Mesendoderm (in vitro differentiated cells): ENCODE data around the gene ATP5F1D.

ENCODE experiments used
- DNase-seq: peaks from one replicate; pipeline ENCODE4 v3.0.0; 2013
- H2AK5ac ChIP-seq: 2 replicates; pipeline ENCODE4 v1.6.1; 2013; ENCODE audit warnings: low read length, inconsistent platforms
- H2BK120ac ChIP-seq: 2 replicates; pipeline ENCODE4 v1.6.1; 2013; ENCODE audit warnings: low read depth, mild to moderate bottlenecking, low read length, moderate library complexity, mixed read lengths
- H2BK15ac ChIP-seq: replicated peaks from 2 replicates; pipeline ENCODE4 v1.6.1; 2013; ENCODE audit warnings: low read depth, mild to moderate bottlenecking, moderate library complexity
- H2BK5ac ChIP-seq: 2 replicates; pipeline ENCODE4 v1.6.1; 2013; ENCODE audit warnings: low read length, inconsistent platforms
- H3K18ac ChIP-seq: 2 replicates; pipeline ENCODE4 v1.6.1; 2013; ENCODE audit warnings: mild to moderate bottlenecking, low read length, mixed read lengths
- H3K23ac ChIP-seq: one replicate; pipeline ENCODE4 v1.6.1; 2013; ENCODE audit warnings: low read length
- H3K27ac ChIP-seq: 2 replicates; pipeline ENCODE4 v1.5.1; 2013; ENCODE audit warnings: low read depth, mild to moderate bottlenecking, inconsistent platforms, low read length, moderate library complexity
- H3K27me3 ChIP-seq: 2 replicates; pipeline ENCODE4 v1.6.1; 2013; ENCODE audit warnings: low read length, control low read depth, mild to moderate bottlenecking, inconsistent platforms; ENCODE audit not compliant: insufficient read depth, poor library complexity
- H3K36me3 ChIP-seq: 2 replicates; pipeline ENCODE4 v1.6.1; 2013; ENCODE audit warnings: low read length, inconsistent platforms; ENCODE audit not compliant: control insufficient read depth, insufficient read depth
- H3K4ac ChIP-seq: one replicate; pipeline ENCODE4 v1.6.1; 2013; ENCODE audit warnings: low read depth, mild to moderate bottlenecking, low read length, moderate library complexity
- H3K4me1 ChIP-seq: 2 replicates; pipeline ENCODE4 v1.6.1; 2013; ENCODE audit warnings: low read depth, low read length, inconsistent platforms; ENCODE audit not compliant: control insufficient read depth
- H3K4me2 ChIP-seq: 2 replicates; pipeline ENCODE4 v1.6.1; 2013; ENCODE audit warnings: low read length
- H3K4me3 ChIP-seq: 2 replicates; pipeline ENCODE4 v1.5.1; 2013; ENCODE audit warnings: mild to moderate bottlenecking, low read length
- H3K56ac ChIP-seq: one replicate; pipeline ENCODE4 v1.6.1; 2013; ENCODE audit warnings: low read length
- H3K79me1 ChIP-seq: 2 replicates; pipeline ENCODE4 v1.6.1; 2013; ENCODE audit warnings: low read length, inconsistent platforms
- H3K79me2 ChIP-seq: 2 replicates; pipeline ENCODE4 v1.6.1; 2013; ENCODE audit warnings: mild to moderate bottlenecking, low read length; ENCODE audit not compliant: control insufficient read depth, insufficient read depth
- H3K9ac ChIP-seq: 2 replicates; pipeline ENCODE4 v1.6.1; 2013; ENCODE audit warnings: low read length, inconsistent platforms
- H4K5ac ChIP-seq: one replicate; pipeline ENCODE4 v1.6.1; 2013; ENCODE audit warnings: low read length
- H4K8ac ChIP-seq: one replicate; pipeline ENCODE4 v1.6.1; 2013; ENCODE audit warnings: low read depth, mild to moderate bottlenecking, control low read depth, low read length, moderate library complexity
- WGBS: extraction: QIAGEN DNeasy Blood & Tissue Kit; methylation state at CpG from one replicate; pipeline ENCODE4 v1.1.7; 2013; ENCODE audit warnings: low lambda C conversion rate, missing lambda C conversion rate; ENCODE audit not compliant: insufficient coverage; ENCODE audit errors: extremely low coverage; 5-methylcytosine and 5-hydroxymethylcytosine counted together

ATP5F1D gene

GRCh38 chr19:1266916-1267476 is 25.4 kb downstream of the ATP5F1D start:
- no peak overlapping the region for H3K4ac ChIP-seq
- H3K4me3 ChIP-seq = no peak overlapping the region
- no CpG with 5 or more reads among the region's 59 CpGs for WGBS
- no peak overlapping the region for H3K18ac ChIP-seq
- H3K79me1 ChIP-seq = peaks cover 8% of the 10 kb centered on the region
- peak overlapping the region; percentile 50 for H3K4me2 ChIP-seq
- H2AK5ac ChIP-seq = no peak overlapping the region
- no peak overlapping the region for H3K23ac ChIP-seq
- no peak overlapping the region for H2BK120ac ChIP-seq
- no peaks in the 10 kb centered on the region for H3K27me3 ChIP-seq
- no peak overlapping the region for H2BK15ac ChIP-seq
- no peak overlapping the region for H4K5ac ChIP-seq
- peak overlapping the region; percentile 85 for H3K56ac ChIP-seq
- DNase-seq = peak; percentile 55
- H3K9ac ChIP-seq = peak overlapping the region; percentile 64
- H3K4me1 ChIP-seq = peaks cover 11% of the 10 kb centered on the region
- peaks cover 24% of the 10 kb centered on the region for H3K79me2 ChIP-seq
- no peak overlapping the region for H3K27ac ChIP-seq
- no peak overlapping the region for H4K8ac ChIP-seq
- peaks cover 6% of the 10 kb centered on the region for H3K36me3 ChIP-seq
- no peak overlapping the region for H2BK5ac ChIP-seq

GRCh38 chr19:1267477-1268225 is 26.1 kb downstream of the ATP5F1D start:
- Histone ChIP-seq H4K5ac (no peak overlapping the region), H3K23ac (no peak overlapping the region), H3K79me1 (peaks cover 11% of the 10 kb centered on the region), H3K27me3 (no peaks in the 10 kb centered on the region), H2BK15ac (no peak overlapping the region), H2AK5ac (no peak overlapping the region), H3K4me2 (no peak overlapping the region), H2BK5ac (no peak overlapping the region), H3K4ac (no peak overlapping the region), H2BK120ac (no peak overlapping the region), H3K9ac (no peak overlapping the region), H3K27ac (no peak overlapping the region), H3K36me3 (peaks cover 10% of the 10 kb centered on the region), H3K4me1 (peaks cover 8% of the 10 kb centered on the region), H4K8ac (no peak overlapping the region), H3K18ac (no peak overlapping the region), H3K4me3 (no peak overlapping the region), H3K79me2 (peaks cover 28% of the 10 kb centered on the region), H3K56ac (no peak overlapping the region)
- DNase-seq = no peak
- no CpG with 5 or more reads among the region's 35 CpGs for WGBS

GRCh38 chr19:1268226-1269064 is 26.9 kb downstream of the ATP5F1D start:
- Histone ChIP-seq H3K27me3 (no peaks in the 10 kb centered on the region), H3K4me2 (peak overlapping the region; percentile 33), H2BK15ac (no peak overlapping the region), H2BK120ac (no peak overlapping the region), H3K36me3 (peaks cover 10% of the 10 kb centered on the region), H3K4me1 (peaks cover 7% of the 10 kb centered on the region), H4K5ac (no peak overlapping the region), H3K18ac (no peak overlapping the region), H3K4ac (no peak overlapping the region), H3K27ac (no peak overlapping the region), H4K8ac (no peak overlapping the region), H3K23ac (no peak overlapping the region), H3K79me1 (peaks cover 13% of the 10 kb centered on the region), H3K4me3 (no peak overlapping the region), H2BK5ac (no peak overlapping the region), H3K9ac (peak overlapping the region; percentile 54), H3K56ac (peak overlapping the region; percentile 58), H2AK5ac (no peak overlapping the region), H3K79me2 (peaks cover 34% of the 10 kb centered on the region)
- 100% methylated on average over 3 of the region's 40 CpGs for WGBS
- no peak for DNase-seq

- Histone ChIP-seq H2BK5ac (peak within 1 kb of the TSS; percentile 94), H3K56ac (peak within 1 kb of the TSS; percentile 98), H3K4ac (peak within 1 kb of the TSS; percentile 95), H3K4me2 (peak within 1 kb of the TSS; percentile 67), H3K36me3 (peaks cover 10% of the 10 kb centered on the region), H3K4me1 (peaks cover 7% of the 10 kb centered on the region), H3K4me3 (peak within 1 kb of the TSS; percentile 73), H3K79me1 (peaks cover 13% of the 10 kb centered on the region), H3K79me2 (peaks cover 36% of the 10 kb centered on the region), H3K27me3 (no peaks in the 10 kb centered on the region), H4K5ac (no peak within 1 kb of the TSS), H4K8ac (no peak within 1 kb of the TSS), H3K23ac (peak within 1 kb of the TSS; percentile 92), H3K9ac (peak within 1 kb of the TSS; percentile 96), H3K18ac (peak within 1 kb of the TSS; percentile 94), H2BK15ac (no peak within 1 kb of the TSS), H3K27ac (peak within 1 kb of the TSS; percentile 97), H2BK120ac (peak within 1 kb of the TSS; percentile 4), H2AK5ac (peak within 1 kb of the TSS; percentile 55)
- no CpG with 5 or more reads among the region's 50 CpGs for WGBS
- DNase-seq = peak; percentile 99
These were observed 27.5 kb downstream of the ATP5F1D start, which contains the start of gene CIRBP for GRCh38 chr19:1269065-1269477. CIRBP (plus strand) TSS chr19:1269332; CDS start chr19:1270934, 1,602 bp downstream.

GRCh38 chr19:1269478-1270212 is 28.1 kb downstream of the ATP5F1D start:
- H3K79me1 ChIP-seq = peaks cover 13% of the 10 kb centered on the region
- peak; percentile 90 for DNase-seq
- H3K9ac ChIP-seq = peak overlapping the region; percentile 96
- no peak overlapping the region for H4K8ac ChIP-seq
- no CpG with 5 or more reads among the region's 64 CpGs for WGBS
- H2BK5ac ChIP-seq = peak overlapping the region; percentile 94
- H3K79me2 ChIP-seq = peaks cover 36% of the 10 kb centered on the region
- H3K4me3 ChIP-seq = peak overlapping the region; percentile 73
- H3K4me2 ChIP-seq = peak overlapping the region; percentile 67
- H3K36me3 ChIP-seq = peaks cover 10% of the 10 kb centered on the region
- H3K27ac ChIP-seq = peak overlapping the region; percentile 97
- no peak overlapping the region for H2BK15ac ChIP-seq
- H2BK120ac ChIP-seq = peak overlapping the region; percentile 4
- peak overlapping the region; percentile 92 for H3K23ac ChIP-seq
- no peaks in the 10 kb centered on the region for H3K27me3 ChIP-seq
- H3K4me1 ChIP-seq = peaks cover 7% of the 10 kb centered on the region
- peak overlapping the region; percentile 55 for H2AK5ac ChIP-seq
- no peak overlapping the region for H4K5ac ChIP-seq
- H3K56ac ChIP-seq = peak overlapping the region; percentile 98
- H3K18ac ChIP-seq = peak overlapping the region; percentile 94
- peak overlapping the region; percentile 95 for H3K4ac ChIP-seq
